BLaER1 (cell line): ENCODE data around the gene ADAP1.
A peak's percentile ranks its signal among the peaks of the same experiment; 100 is the strongest.

Source experiments
- H3K27ac ChIP-seq: shearing (Covaris generic); formaldehyde crosslinking; 2 replicates; pipeline ENCODE4 v1.8.1; 2022
- H3K27me3 ChIP-seq: shearing (Covaris generic); formaldehyde crosslinking; 2 replicates; pipeline ENCODE4 v1.8.1; 2022
- H3K36me3 ChIP-seq: shearing (Covaris generic); formaldehyde crosslinking; 2 replicates; pipeline ENCODE4 v1.8.1; 2022
- H3K4me1 ChIP-seq: shearing (Covaris generic); formaldehyde crosslinking; 2 replicates; pipeline ENCODE4 v1.8.1; 2022
- H3K4me2 ChIP-seq: shearing (Covaris generic); formaldehyde crosslinking; 2 replicates; pipeline ENCODE4 v1.8.1; 2022
- H3K4me3 ChIP-seq: shearing (Covaris generic); formaldehyde crosslinking; 2 replicates; pipeline ENCODE4 v1.8.1; 2022
- H3K9ac ChIP-seq: shearing (Covaris generic); formaldehyde crosslinking; 2 replicates; pipeline ENCODE4 v1.8.1; 2022
- H3K9me3 ChIP-seq: shearing (Covaris generic); formaldehyde crosslinking; 2 replicates; pipeline ENCODE4 v1.8.1; 2022
- H4K20me1 ChIP-seq: shearing (Covaris generic); formaldehyde crosslinking; 2 replicates; pipeline ENCODE4 v1.8.1; 2022
- Cebpa-rat ChIP-seq: shearing (Covaris generic); IDR thresholded peaks from 2 replicates; pipeline ENCODE4 v1.8.1; 2022

Gene ADAP1

GRCh38 chr7:889391-889790, 65.1 kb downstream of the ADAP1 start:
- Histone ChIP-seq H3K36me3 (peaks cover 92% of the 10 kb centered on the region), H3K4me3 (no peak overlapping the region)

GRCh38 chr7:889025-889390, 65.5 kb downstream of the ADAP1 start:
- no peak for TF ChIP-seq Cebpa-rat
- peaks cover 96% of the 10 kb centered on the region for H4K20me1 ChIP-seq
- H3K9ac ChIP-seq = no peak overlapping the region
- no peaks in the 10 kb centered on the region for H3K9me3 ChIP-seq
- H3K27me3 ChIP-seq = no peaks in the 10 kb centered on the region
- H3K4me3 ChIP-seq = no peak overlapping the region
- H3K27ac ChIP-seq = no peak overlapping the region; the same call in 1 of the 2 replicates
- H3K4me1 ChIP-seq = peaks cover 51% of the 10 kb centered on the region
- H3K4me2 ChIP-seq = no peak overlapping the region
- peaks cover 92% of the 10 kb centered on the region for H3K36me3 ChIP-seq

More at GRCh38 chr7:889391-889790, 65.1 kb downstream of the ADAP1 start:
- Histone ChIP-seq H4K20me1 (peaks cover 96% of the 10 kb centered on the region), H3K27me3 (no peaks in the 10 kb centered on the region), H3K27ac (no peak overlapping the region), H3K4me1 (peaks cover 47% of the 10 kb centered on the region), H3K4me2 (no peak overlapping the region), H3K9me3 (no peaks in the 10 kb centered on the region), H3K9ac (no peak overlapping the region)
- TF ChIP-seq Cebpa-rat = no peak

- no peak for TF ChIP-seq Cebpa-rat
Observed at GRCh38 chr7:888081-889024, 66.1 kb downstream of the ADAP1 start.

GRCh38 chr7:887488-887820, 67.0 kb downstream of the ADAP1 start:
- Histone ChIP-seq H3K36me3 (peaks cover 91% of the 10 kb centered on the region), H3K4me3 (peak overlapping the region; percentile 44)

More at GRCh38 chr7:888081-889024, 66.1 kb downstream of the ADAP1 start:
- H3K27me3 ChIP-seq = no peaks in the 10 kb centered on the region
- peak overlapping the region; percentile 51 for H3K9ac ChIP-seq
- peak overlapping the region; percentile 44; the same call in 1 of the 2 replicates for H3K4me3 ChIP-seq
- peaks cover 96% of the 10 kb centered on the region for H4K20me1 ChIP-seq
- H3K4me2 ChIP-seq = peak overlapping the region; percentile 89
- no peaks in the 10 kb centered on the region for H3K9me3 ChIP-seq
- peaks cover 92% of the 10 kb centered on the region for H3K36me3 ChIP-seq
- H3K27ac ChIP-seq = peak overlapping the region; percentile 67
- H3K4me1 ChIP-seq = peaks cover 57% of the 10 kb centered on the region

GRCh38 chr7:886626-887487, 67.6 kb downstream of the ADAP1 start:
- Histone ChIP-seq H3K9ac (peak overlapping the region; percentile 51), H3K4me3 (peak overlapping the region; percentile 44), H3K4me1 (peaks cover 72% of the 10 kb centered on the region), H3K4me2 (peak overlapping the region; percentile 89), H3K9me3 (no peaks in the 10 kb centered on the region), H3K27ac (peak overlapping the region; percentile 67), H4K20me1 (peaks cover 96% of the 10 kb centered on the region), H3K27me3 (no peaks in the 10 kb centered on the region), H3K36me3 (peaks cover 91% of the 10 kb centered on the region)
- no peak for TF ChIP-seq Cebpa-rat

More at GRCh38 chr7:887488-887820, 67.0 kb downstream of the ADAP1 start:
- Histone ChIP-seq H3K9me3 (no peaks in the 10 kb centered on the region), H3K9ac (peak overlapping the region; percentile 51), H4K20me1 (peaks cover 96% of the 10 kb centered on the region), H3K4me2 (peak overlapping the region; percentile 89), H3K4me1 (peaks cover 66% of the 10 kb centered on the region), H3K27ac (peak overlapping the region; percentile 67), H3K27me3 (no peaks in the 10 kb centered on the region)
- no peak for TF ChIP-seq Cebpa-rat

GRCh38 chr7:885893-886625, 68.4 kb downstream of the ADAP1 start:
- TF ChIP-seq Cebpa-rat = no peak
- peak overlapping the region; percentile 51 for H3K9ac ChIP-seq
- H3K4me2 ChIP-seq = peak overlapping the region; percentile 89
- H4K20me1 ChIP-seq = peaks cover 96% of the 10 kb centered on the region
- H3K4me1 ChIP-seq = peaks cover 74% of the 10 kb centered on the region
- H3K27ac ChIP-seq = peak overlapping the region; percentile 67
- H3K36me3 ChIP-seq = peaks cover 89% of the 10 kb centered on the region
- H3K4me3 ChIP-seq = no peak overlapping the region
- no peaks in the 10 kb centered on the region for H3K27me3 ChIP-seq
- no peaks in the 10 kb centered on the region for H3K9me3 ChIP-seq

GRCh38 chr7:885261-885892, 69.1 kb downstream of the ADAP1 start:
- H3K4me3 ChIP-seq = no peak overlapping the region
- peaks cover 74% of the 10 kb centered on the region for H3K4me1 ChIP-seq
- H3K4me2 ChIP-seq = peak overlapping the region; percentile 89
- TF ChIP-seq Cebpa-rat = no peak
- no peaks in the 10 kb centered on the region for H3K9me3 ChIP-seq
- peak overlapping the region; percentile 51 for H3K9ac ChIP-seq
- peak overlapping the region; percentile 67 for H3K27ac ChIP-seq
- H4K20me1 ChIP-seq = peaks cover 96% of the 10 kb centered on the region
- peaks cover 88% of the 10 kb centered on the region for H3K36me3 ChIP-seq
- H3K27me3 ChIP-seq = no peaks in the 10 kb centered on the region

GRCh38 chr7:884191-885003, 70.1 kb downstream of the ADAP1 start:
- no peak for TF ChIP-seq Cebpa-rat
- H3K4me1 ChIP-seq = peaks cover 82% of the 10 kb centered on the region
- H3K4me3 ChIP-seq = no peak overlapping the region
- peak overlapping the region; percentile 21 for H3K9ac ChIP-seq
- H3K27ac ChIP-seq = peak overlapping the region; percentile 67; the same call in 1 of the 2 replicates
- H3K27me3 ChIP-seq = no peaks in the 10 kb centered on the region
- peaks cover 90% of the 10 kb centered on the region for H3K36me3 ChIP-seq
- no peaks in the 10 kb centered on the region for H3K9me3 ChIP-seq
- H4K20me1 ChIP-seq = peaks cover 100% of the 10 kb centered on the region
- peak overlapping the region; percentile 89 for H3K4me2 ChIP-seq
